ENCODE results near the gene PI16.
"Not testable (repeated sequence)": the region's sequence is repeated elsewhere in the genome, so short reads cannot be mapped to it uniquely, and the experiment has no call there.

Gene PI16

DNA sequence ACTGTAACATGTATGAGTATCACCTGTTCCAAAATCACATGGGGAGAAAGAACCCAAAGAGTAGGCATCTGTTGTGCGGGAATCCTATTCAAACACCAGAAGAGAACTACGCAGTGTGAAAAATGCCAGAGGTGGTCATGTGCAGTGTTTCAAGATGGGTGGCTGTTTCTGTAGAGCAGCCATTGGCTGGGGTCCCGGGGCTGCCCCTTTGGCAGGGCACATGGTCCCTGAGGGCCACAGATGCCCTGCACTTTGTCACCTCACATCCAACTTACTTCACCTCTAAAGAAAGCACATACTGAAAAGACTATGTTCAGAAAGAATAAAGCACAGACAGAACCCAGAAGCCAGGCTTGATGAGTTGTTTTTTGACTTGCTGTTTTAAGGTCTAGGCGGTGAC lies 19.1 kb downstream of the PI16 start:
- in situ Hi-C loops (cut with HindIII; ENCODE audit: low sequenced_read_pairs): no loop called here

DNA sequence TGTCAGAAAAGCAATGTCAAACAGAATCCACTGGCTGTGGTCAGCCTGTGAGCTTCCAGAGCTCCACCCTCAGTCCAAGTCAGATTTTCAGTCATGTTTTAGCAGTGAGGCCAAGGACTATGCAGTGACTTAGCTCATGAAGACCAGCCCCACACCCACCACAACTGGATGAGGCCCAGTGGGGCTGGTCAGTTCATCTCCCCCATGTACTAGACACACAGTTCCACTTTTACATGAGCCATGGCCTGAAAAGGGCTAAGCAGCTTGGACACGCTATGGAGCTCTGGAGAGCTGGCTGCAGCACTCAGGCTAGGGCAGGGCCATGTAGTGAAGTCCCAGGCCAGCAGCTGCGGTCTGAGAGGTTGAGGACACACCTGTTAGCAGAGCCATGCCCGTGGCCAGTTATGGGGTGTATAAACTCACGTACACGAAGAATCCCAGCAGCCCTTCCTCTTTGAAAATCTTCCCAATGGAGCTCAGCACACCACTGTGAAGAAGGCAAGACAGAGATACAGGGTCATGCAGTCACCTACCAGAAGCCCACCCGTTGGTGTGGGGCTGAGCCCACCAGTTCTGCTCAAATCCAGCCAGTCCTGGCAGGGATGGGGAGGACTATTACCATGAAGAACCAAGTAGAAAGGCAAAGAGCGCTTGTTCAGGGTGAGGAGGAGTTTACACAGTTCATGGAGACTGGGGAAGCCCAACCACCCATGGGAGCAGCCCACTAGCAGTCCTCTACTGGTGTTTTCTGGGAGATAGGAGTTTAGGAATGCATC lies 20.9 kb downstream of the PI16 start:
- in situ Hi-C loops (cut with HindIII; ENCODE audit: low sequenced_read_pairs): no loop called here

DNA sequence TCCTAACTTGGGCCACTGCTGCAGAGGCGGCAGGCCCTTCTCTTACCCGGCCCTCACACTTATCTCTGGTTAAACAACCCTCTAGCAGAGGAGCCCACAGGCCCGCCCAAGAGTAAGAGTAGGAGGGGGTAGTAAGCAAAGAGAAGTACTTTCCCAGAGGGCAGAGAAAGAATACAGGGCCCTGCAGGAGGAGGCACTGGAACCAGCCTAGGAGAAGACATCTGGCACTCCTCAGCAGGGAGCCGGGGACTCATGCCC lies 21.4 kb downstream of the PI16 start:
- in situ Hi-C loops (cut with HindIII; ENCODE audit: low sequenced_read_pairs): no loop called here

DNA sequence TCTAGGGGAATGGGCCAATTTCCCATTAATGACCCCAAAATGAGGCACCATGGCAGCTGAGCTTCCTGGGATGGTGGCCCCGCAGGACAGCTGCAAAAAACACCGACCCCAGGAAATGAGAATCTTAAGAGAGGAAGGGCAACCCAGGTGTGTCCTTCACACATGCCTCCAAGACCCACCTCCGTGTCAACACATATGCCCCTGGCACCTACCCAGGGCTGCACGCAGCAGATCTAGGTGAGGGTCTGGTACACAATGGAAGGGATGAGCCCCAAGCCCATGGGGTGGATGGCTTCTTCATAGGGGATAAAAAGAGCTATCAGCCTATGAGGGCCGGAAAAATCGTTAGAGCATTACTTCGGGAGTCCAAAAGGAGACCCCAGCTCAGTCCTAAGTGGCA lies 22.0 kb downstream of the PI16 start:
- in situ Hi-C loops (cut with HindIII; ENCODE audit: low sequenced_read_pairs): no loop called here

DNA sequence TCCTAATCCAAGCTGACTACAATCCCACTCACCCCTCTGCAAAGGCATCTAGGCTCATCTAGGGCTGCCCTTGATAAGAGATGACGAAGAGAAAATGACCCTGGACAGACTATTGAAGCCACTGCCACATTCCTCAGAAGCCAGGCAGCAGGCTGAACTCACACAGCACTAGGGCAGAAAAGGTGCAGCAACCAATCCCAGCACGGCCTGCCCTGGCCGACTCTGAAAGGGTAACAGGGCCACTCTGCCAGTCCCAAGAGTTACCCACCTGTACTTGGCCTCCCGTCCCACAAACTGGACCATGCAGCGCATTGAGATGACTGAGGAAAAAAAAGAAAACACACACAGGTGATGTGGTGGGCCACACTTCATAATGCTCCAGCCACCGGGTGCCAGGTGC lies 22.4 kb downstream of the PI16 start:
- in situ Hi-C loops (cut with HindIII; ENCODE audit: low sequenced_read_pairs): no loop called here

DNA sequence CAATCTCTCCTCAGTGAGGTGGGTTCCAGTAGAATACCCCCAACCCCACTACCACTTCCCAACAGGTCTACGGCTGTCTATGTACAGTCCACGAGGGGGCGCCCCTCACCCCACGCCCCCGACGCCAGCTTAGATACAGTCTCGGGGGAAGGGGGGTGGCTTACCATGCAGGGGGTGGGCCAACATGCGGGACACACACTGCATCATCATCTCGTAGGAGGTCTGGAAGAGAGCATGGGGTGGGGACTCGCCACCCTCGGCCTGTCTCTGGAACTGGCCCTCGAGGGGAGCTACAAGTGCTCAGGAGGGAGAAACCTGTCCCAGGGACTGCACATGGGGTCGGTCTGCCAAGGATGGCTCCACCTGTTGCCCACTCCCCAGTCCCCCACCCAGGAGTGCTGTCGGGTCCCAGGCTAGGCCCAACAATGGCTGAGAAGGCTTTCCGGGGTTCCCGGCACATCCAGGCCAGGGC lies 23.0 kb downstream of the PI16 start:
- in situ Hi-C loops (cut with HindIII; ENCODE audit: low sequenced_read_pairs): no loop called here

DNA sequence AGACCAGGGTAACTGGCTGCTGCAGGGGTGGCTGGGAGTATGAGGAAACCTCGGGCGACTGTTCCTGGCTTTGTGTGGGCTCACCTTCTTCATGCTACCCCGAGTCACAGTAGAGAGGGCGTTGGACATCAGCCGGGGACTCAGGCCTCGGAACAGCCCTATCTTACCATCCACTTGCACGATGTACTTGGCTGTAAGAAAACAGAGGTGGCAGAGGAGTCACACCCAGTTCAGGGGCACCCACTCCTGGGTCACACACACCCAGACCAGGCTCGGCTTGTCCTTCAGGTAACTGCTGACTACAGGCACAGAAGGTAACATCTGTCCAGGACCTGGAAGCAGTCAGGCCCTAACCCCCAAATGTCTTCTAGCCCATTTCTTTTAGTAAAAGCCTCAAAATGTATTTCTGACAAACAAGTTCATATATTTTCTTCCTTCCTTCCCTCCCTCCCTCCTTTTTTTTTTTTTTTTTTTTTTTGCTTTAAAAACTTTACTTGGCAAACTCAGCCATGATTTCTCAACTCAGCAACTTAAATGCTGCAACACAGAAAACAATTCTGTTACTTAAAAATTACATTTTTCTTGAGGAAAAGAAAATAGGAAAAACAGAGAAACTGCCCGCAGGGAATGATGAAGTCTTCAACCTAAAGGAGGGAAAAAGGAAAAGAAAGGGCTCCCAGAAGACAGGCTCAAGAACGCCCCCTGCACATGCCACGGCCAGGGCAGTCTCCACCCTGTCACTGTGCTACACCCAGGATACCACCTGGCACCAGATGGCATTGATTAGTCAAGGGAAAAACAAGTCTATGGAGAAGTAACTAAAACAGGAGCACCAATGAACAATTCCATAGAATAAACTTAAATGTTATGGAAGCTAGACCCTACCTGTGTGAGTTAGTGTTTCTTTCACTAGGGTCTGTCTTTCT lies 24.1 kb downstream of the PI16 start:
- in situ Hi-C loops (cut with HindIII; ENCODE audit: low sequenced_read_pairs): no loop called here

DNA sequence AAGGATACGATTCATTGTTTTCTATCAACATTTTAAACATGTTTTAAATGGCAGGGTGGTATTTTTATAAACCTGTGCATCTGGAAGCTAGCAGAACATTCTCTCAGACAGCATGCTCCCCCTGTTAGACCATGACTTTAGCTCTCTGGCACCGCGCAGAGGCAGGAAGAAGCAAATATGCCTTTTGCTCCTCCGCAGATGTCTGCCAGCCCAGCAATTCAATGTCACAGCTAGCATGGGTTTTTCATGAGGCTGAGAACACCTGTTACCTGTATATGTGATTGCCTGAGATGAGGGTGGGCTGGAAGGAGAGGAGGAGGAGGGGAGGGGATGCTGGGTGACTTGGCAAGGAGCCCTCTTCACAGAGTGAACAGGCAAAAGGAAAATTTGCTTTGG lies 24.8 kb downstream of the PI16 start:
- in situ Hi-C loops (cut with HindIII; ENCODE audit: low sequenced_read_pairs): no loop called here

DNA sequence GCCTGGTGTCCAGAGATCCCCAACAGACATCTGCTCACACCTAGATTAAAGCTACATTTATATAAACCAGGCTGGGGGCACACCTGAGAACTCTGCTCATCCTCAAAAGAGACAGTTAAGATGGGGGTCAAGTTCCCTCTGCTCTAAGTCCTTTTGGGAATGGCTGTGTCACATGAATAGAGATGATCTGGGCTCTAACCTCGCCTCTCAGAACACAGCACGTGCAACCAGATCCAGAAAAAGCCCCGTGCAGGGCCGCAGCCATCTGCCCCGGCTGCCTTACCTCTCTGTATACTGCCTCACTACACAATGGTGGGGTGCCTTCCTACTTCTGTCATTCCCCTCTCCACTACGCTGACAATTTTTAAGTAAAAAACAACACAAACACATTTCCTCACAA lies 25.6 kb downstream of the PI16 start:
- in situ Hi-C loops (cut with HindIII; ENCODE audit: low sequenced_read_pairs): no loop called here

DNA sequence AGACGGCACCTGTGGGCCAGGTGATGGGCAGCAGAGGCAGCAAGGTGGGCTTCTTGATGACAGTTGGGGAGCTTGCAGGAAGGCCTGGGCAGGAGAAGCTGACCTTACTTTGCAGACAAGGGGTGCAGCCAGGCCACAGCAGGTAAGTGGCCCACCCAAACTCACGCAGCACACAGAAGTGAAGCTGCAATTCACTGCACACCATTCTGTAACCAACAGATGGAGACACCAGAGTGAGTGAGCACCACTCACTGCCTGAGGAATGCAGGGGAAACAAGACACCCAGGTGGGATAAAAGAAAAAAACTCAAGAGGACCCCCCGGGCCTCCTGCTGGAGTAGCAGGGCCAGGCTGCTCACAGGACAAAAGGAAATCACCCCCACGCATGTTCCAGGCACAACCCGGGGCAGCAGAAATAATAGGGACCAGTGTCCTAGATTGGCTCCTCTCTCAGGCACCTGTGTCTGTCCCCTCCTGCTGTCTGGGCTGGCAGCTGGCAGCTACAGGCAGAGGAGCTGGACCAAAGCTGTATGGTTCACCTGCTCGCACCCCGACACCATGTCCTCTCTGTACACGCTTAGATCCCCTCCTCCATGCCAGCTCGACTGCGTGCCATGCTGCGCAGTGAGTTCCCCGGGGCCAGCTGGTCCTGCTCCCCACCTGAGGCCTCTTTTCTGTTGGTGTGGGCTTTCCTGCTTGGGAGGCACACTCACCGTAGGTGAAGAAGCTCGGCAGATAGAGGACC lies 26.5 kb downstream of the PI16 start:
- in situ Hi-C loops (cut with HindIII; ENCODE audit: low sequenced_read_pairs): no loop called here

DNA sequence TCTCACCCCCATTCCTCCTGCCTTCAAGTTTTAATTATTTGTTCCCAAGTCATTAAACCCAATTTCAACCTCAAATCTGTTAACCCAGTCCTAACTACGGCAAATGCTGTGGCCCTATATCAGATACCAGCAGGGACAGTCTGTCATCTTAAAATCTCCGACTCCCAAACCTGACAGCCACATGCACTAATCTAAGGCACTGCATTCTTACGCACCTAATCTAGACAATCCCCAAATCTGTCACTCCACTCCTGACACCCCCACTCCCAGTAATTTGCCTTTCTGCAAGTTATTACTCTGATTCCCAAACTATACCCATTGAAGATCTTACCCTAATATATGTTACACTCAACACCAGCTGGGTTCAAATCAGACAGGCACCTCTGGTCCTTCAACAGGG lies 29.0 kb downstream of the PI16 start:
- in situ Hi-C loops (cut with HindIII; ENCODE audit: low sequenced_read_pairs): no loop called here

DNA sequence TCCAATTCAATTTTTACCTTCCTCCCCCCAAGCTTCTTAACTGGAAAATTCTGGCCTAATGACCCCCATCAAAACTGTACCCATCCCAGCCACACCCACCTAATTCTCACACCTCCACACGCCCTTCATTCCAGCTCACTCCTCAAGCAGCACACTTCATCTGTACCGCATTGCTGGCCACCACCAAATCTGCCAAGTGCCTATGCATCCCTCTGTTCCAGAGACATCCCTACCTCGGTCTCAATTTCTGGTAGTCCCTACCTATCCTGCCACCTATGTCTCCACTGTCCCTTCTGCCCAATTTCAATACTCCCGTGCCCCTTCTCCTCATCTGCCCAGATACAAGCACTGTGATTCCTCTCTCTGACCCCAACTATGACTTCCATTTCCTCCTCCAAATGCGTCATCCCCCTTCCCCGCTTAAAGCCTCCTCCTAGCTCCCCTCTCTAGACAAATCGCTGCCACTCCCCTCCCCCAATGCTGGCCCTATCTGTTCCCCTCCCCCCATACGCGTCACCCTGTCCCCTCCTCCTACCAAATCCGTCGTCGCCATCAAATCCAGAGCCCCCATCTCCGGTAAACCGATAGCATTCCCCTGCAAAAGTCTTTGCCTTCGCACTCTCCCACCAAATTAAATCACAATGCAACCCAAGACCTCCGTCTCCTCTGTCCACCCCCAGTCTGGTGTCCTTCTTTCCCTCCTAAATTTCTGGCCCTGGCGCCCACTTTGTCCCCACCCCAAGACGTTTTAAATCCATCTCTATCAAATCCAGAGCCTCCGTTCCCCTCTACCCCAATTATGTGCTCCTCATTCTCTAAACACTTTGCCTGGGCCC lies 30.3 kb downstream of the PI16 start:
- in situ Hi-C loops (cut with HindIII; ENCODE audit: low sequenced_read_pairs): no loop called here

DNA sequence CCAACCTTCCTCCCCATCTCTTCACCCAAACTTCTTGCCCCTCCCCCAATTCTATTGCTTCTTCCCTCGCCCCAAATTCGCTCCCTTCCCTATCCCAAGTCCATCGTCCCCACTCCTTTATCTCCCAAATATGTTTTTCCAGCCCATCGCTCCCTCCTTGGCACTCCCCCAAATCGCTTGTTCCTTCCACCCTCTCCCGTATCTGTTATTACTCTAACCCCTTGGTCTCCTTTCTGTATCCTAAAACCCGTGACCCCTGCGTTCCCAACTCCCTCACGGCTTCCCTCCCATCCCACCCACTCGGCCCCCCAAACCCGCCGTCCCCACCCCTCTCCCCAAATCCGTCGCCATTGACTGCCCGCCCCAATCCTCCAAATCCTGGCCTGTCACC lies 30.9 kb downstream of the PI16 start:
- in situ Hi-C loops (cut with HindIII; ENCODE audit: low sequenced_read_pairs): no loop called here

DNA sequence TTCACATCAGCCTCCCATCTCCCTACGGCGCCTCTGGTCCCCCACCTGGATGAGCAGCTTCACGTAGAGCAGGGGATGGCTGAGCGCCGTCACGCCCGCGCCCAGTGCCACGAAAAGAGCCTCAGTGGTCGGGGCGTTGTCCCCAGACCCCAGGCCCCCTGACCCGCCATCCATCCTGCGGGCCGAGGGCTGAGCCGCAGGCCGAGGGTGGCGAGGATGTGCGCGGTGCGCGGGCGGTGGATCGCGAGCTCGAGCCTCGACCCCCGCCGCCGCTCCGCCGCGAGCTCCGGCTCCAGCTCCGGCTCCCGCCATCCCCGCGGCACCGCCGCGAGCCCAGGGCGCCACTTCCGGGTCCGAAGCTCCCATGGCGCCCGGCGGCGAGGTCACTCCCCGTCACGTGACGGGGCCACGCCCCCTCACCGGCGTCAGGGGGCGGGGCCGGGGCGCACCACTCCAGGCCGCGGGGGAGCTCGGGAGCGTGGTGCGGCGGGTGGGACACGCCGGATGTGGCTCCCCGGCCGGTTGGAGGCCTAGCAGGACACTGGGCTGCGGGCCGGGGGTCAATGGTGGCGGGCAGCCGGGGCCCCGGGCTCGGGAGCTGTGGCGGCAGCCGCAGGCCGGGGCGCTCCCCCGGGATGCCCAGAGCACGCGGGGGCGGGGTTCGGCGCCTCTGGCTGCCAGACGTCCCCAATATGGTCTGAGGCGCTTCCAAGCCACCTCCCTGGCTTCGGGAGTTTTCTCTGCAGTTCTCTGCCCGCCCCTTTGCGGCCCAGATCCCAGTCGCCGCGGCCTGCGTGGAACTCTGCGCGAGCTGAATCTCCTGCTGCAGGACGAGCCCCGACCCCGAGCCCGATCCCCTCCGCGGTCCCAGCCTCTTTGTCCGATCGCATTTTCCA lies 31.5 kb downstream of the PI16 start, which contains the start of gene MTCH1:
MTCH1 (minus strand) TSS at position 389 of the 896 bp plus-strand sequence; CDS start at position 366, 23 bp downstream.
- in situ Hi-C loops (cut with HindIII; ENCODE audit: low sequenced_read_pairs): no loop called here

DNA sequence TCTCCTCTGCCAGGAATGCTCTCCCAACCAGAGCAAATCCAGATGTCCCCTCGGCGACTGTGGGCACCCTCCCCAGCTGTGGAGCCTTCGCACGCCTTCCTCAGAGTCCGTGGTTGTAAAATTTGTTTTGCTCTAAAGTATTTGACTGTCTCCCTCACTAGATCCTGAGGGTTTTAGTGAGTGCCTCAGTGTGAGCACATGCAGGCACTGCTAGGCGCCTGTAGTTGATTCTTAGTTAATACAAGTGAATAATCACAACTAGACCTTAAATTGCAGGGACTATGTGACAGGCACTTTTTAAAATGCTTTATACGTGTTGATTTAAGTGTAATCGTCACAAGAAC lies 32.1 kb downstream of the PI16 start:
- in situ Hi-C loops (cut with HindIII; ENCODE audit: low sequenced_read_pairs): no loop called here

DNA sequence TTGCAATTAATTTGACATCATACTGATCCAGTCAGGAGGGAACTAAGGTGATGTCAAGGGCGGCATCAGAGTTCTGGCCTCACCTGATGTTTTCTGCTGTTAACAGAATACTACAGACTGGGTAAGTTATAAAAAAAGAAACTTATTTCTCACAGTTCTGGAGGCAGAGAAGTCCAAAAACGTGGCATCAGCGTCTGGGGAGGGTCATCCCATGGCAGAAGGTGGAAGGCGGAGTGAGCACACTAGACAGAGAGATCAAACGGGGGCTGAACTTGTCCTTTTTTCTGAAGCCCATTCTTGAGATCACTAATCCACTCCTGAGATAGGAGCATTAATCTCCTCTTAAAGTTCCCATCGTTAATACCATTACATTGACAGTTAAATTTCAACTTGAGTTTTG lies 34.7 kb downstream of the PI16 start:
- in situ Hi-C loops (cut with HindIII; ENCODE audit: low sequenced_read_pairs): no loop called here

DNA sequence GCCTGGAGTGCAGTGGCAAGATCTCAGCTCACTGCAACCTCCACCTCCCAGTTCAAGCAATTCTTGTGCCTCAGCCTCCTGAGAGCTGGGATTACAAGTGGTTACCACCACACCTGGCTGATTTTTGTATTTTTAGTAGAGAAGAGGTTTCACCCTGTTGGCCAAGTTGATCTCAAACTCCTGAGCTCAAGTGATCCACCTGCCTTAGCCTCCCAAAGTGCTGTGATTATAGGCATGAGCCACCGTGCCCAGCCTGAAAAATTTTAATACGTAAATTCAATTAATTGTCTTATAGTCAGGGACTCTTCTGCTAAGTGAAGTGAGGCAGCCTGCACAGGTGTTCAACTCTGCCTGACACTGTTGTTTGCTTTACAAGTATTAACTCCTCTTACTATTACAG lies 35.9 kb downstream of the PI16 start:
- in situ Hi-C loops (cut with HindIII; ENCODE audit: low sequenced_read_pairs): not testable (repeated sequence)

DNA sequence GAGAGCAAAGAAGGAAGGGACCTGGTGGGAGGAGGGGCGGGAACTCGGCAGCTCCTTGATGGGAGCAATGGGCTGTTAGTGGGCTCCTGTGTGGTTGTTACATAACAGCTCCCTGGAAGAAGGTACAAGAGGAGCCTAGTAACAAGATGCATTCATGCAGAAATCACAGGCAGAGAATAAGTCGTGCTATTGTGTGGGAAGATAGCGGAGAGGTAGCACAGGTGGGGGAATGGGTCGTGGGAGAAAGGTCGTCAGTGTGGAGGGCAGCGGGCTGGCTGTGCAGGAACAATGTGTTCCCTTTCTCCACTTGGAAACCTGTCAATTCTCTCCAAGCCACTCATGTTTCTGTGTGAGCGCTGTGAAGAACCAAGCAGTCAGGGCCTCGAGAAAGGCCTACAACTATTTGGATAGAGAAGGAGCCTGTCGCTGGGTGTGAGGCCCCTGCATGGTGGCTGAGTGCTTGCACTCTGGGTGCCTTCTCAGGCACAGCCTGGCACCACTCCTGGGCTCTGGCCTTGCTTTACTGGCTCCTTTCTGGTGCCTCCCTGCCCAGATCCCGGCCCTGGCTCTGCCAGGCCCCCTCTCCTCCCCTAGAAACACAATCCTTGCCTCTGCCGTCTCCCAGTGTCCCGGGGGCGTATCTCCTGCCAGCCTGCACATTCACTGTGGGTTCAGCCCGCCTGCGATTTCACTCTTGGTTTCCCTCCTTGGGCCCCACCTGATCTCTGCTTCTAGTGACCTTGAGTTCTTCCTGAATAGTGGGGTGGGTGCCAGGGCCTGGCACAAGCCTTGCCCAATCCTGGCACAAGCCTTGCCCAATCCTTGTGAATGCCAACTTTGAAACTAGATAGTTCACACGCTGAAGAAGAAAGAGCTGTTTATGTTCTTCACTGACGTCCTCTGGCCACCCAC lies 43.5 kb downstream of the PI16 start:
- in situ Hi-C loops (cut with HindIII; ENCODE audit: low sequenced_read_pairs): no loop called here

DNA sequence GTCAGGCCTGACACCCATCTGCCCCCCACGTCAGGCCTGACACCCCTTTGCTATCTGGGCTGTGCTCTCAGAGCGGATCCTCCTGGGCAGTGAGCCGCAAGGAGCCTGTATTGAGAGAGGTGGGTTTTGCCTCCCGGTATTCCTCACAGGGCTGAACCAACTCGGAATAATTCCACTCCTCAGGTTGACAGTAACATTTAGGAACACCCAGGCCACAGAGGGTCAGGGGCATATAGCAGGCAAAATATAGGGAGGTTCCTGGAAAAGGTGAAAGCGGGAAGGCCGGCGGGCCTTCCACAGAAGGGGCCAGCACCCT lies 44.1 kb downstream of the PI16 start:
- in situ Hi-C loops (cut with HindIII; ENCODE audit: low sequenced_read_pairs): no loop called here

All from endothelial cell of hepatic sinusoid (primary cell).